Mesothelial cell of epicardium (in vitro differentiated cells): ENCODE measurements around the gene TIE1. TPM values are rescaled to one million over a fixed set of nuclear protein-coding genes. Genes with fewer than 3 reads are reported as not detected.

Source experiments
- DNase-seq, 2 experiments: peaks; one replicate each; pipeline ENCODE4 v3.0.0; 2021; ENCODE audit warnings: low spot score in 2 of 2; ENCODE audit not compliant: unreplicated experiment in 2 of 2
- H3K27ac Mint-ChIP-seq: 2 replicates; pipeline ENCODE4 v1.8.0; 2021; ENCODE audit warnings: mixed read lengths
- H3K27me3 Mint-ChIP-seq: 2 replicates; pipeline ENCODE4 v1.8.0; 2021; ENCODE audit warnings: low read depth, mixed read lengths
- H3K36me3 Mint-ChIP-seq: 2 replicates; pipeline ENCODE4 v1.8.0; 2021; ENCODE audit warnings: mixed read lengths
- H3K4me1 Mint-ChIP-seq: 2 replicates; pipeline ENCODE4 v1.8.0; 2021; ENCODE audit warnings: mixed read lengths
- H3K4me3 Mint-ChIP-seq: 2 replicates; pipeline ENCODE4 v1.8.0; 2021; ENCODE audit warnings: mild to moderate bottlenecking, moderate library complexity, mixed read lengths
- H3K9me3 Mint-ChIP-seq: 2 replicates; pipeline ENCODE4 v1.8.0; 2021; ENCODE audit warnings: mixed read lengths
- CTCF ChIP-seq: fragments of 200-600 bp; sonication (generic); IDR thresholded peaks from one replicate; pipeline ENCODE4 v1.5.0; 2021; ENCODE audit warnings: antibody characterized with exemption; ENCODE audit not compliant: unreplicated experiment
- total RNA-seq: library from RNA; stranded (reverse); gene quantifications from 3 replicates; pipeline ENCODE4 v1.2.1, GENCODE V29; 2021

Gene TIE1
- total RNA-seq, 1 donor from 2014 or later: 1.3 TPM

GRCh38 chr1:43352351-43352705 is 51.5 kb downstream of the TIE1 start:
- no peaks in the 10 kb centered on the region for H3K36me3 Mint-ChIP-seq
- peaks cover 13% of the 10 kb centered on the region for H3K4me1 Mint-ChIP-seq
- H3K4me3 Mint-ChIP-seq: no peak overlapping the region
- DNase-seq: no peak
- H3K9me3 Mint-ChIP-seq: no peaks in the 10 kb centered on the region
- TF ChIP-seq CTCF: no peak
- no peaks in the 10 kb centered on the region for H3K27me3 Mint-ChIP-seq
- no peak overlapping the region for H3K27ac Mint-ChIP-seq

GRCh38 chr1:43352881-43353280 is 52.1 kb downstream of the TIE1 start:
- H3K27ac Mint-ChIP-seq: no peak overlapping the region
- no peak overlapping the region for H3K4me3 Mint-ChIP-seq

GRCh38 chr1:43354471-43354870 is 53.7 kb downstream of the TIE1 start:
- Mint-ChIP-seq H3K4me3 (no peak overlapping the region), H3K36me3 (no peaks in the 10 kb centered on the region), H3K27me3 (no peaks in the 10 kb centered on the region), H3K9me3 (no peaks in the 10 kb centered on the region), H3K4me1 (peaks cover 18% of the 10 kb centered on the region), H3K27ac (no peak overlapping the region)
- no peak for TF ChIP-seq CTCF
- no peak for DNase-seq

More at GRCh38 chr1:43352881-43353280, 52.1 kb downstream of the TIE1 start:
- no peak for TF ChIP-seq CTCF
- no peaks in the 10 kb centered on the region for H3K36me3 Mint-ChIP-seq
- H3K27me3 Mint-ChIP-seq: no peaks in the 10 kb centered on the region
- H3K4me1 Mint-ChIP-seq: peaks cover 16% of the 10 kb centered on the region
- DNase-seq: no peak
- H3K9me3 Mint-ChIP-seq: no peaks in the 10 kb centered on the region

GRCh38 chr1:43354936-43355335 is 54.2 kb downstream of the TIE1 start:
- Mint-ChIP-seq H3K4me3 (no peak overlapping the region), H3K9me3 (no peaks in the 10 kb centered on the region), H3K27me3 (no peaks in the 10 kb centered on the region), H3K27ac (no peak overlapping the region), H3K36me3 (no peaks in the 10 kb centered on the region), H3K4me1 (peaks cover 18% of the 10 kb centered on the region)
- DNase-seq: no peak
- TF ChIP-seq CTCF: no peak

GRCh38 chr1:43357251-43357650 is 56.5 kb downstream of the TIE1 start:
- H3K36me3 Mint-ChIP-seq: peaks cover 11% of the 10 kb centered on the region
- no peaks in the 10 kb centered on the region for H3K27me3 Mint-ChIP-seq
- H3K4me3 Mint-ChIP-seq: no peak overlapping the region
- peaks cover 31% of the 10 kb centered on the region for H3K4me1 Mint-ChIP-seq
- no peak for DNase-seq
- no peak for TF ChIP-seq CTCF
- H3K27ac Mint-ChIP-seq: no peak overlapping the region
- H3K9me3 Mint-ChIP-seq: no peaks in the 10 kb centered on the region

- no peak for DNase-seq
- Mint-ChIP-seq H3K4me3 (peak overlapping the region; percentile 86), H3K9me3 (no peaks in the 10 kb centered on the region), H3K27ac (peak overlapping the region; percentile 97), H3K4me1 (peaks cover 31% of the 10 kb centered on the region), H3K27me3 (no peaks in the 10 kb centered on the region), H3K36me3 (peaks cover 15% of the 10 kb centered on the region)
- no peak for TF ChIP-seq CTCF
Observed at GRCh38 chr1:43358121-43358745, 57.5 kb downstream of the TIE1 start.
